ENCODE measurements around the gene LRRC51. TPM values are rescaled to one million over a fixed set of nuclear protein-coding genes. Genes with fewer than 3 reads are reported as not detected.

Gene LRRC51
- total and polyA plus RNA-seq, 2 donors (not counting 1 experiment from before 2014, with no cell fraction given), result 5.0 to 6.9 TPM

- Histone ChIP-seq H4K20me1 (ENCODE audit: control insufficient read depth, extremely low read depth, insufficient read depth, low read length) (no peaks in the 10 kb centered on the region), H3K9ac (ENCODE audit: insufficient read depth, low read length) (no peak overlapping the region), H3K79me2 (ENCODE audit: control insufficient read depth, insufficient read depth, low read length) (no peaks in the 10 kb centered on the region), H3K27me3 (ENCODE audit: control insufficient read depth, insufficient read depth, low read length) (no peaks in the 10 kb centered on the region), H3K4me2 (ENCODE audit: extremely low read depth, insufficient read depth, low read length) (no peak overlapping the region), H3K36me3 (ENCODE audit: control insufficient read depth, insufficient read depth, low read length) (no peaks in the 10 kb centered on the region), H2AFZ (ENCODE audit: low read length) (no peak overlapping the region), H3K4me3 (replicated peaks in 1 of 4; ENCODE audit: control extremely low read depth in 1 of 4, insufficient read depth in 1 of 4, low read depth in 3 of 4, low read length in 4 of 4) (no peak overlapping the region), H3K27ac (ENCODE audit: insufficient read depth, low read length) (no peak overlapping the region), H3K4me1 (ENCODE audit: control insufficient read depth, extremely low read depth, insufficient read depth, low read length) (peaks cover 8% of the 10 kb centered on the region), H3K9me3 (ENCODE audit: control insufficient read depth, insufficient read depth, low read depth, low read length) (no peaks in the 10 kb centered on the region)
- DNase-seq (ENCODE audit: low read depth in 2 of 2), result no peak
- TF ChIP-seq EZH2 (IDR thresholded peaks at IDR 0.05; ENCODE audit: low read length, missing control alignments) (no peak), CTCF (conservative IDR thresholded peaks at IDR 0.05 in 1 of 2, IDR thresholded peaks at IDR 0.05 in 1 of 2; ENCODE audit: low read depth in 1 of 2, low read length in 2 of 2) (no peak)
Observed at GRCh38 chr11:72116019-72116755, 35.5 kb downstream of the LRRC51 start.

- no peak for TF ChIP-seq EZH2 (IDR thresholded peaks at IDR 0.05; ENCODE audit: low read length, missing control alignments)
- TF ChIP-seq CTCF (conservative IDR thresholded peaks at IDR 0.05 in 1 of 2, IDR thresholded peaks at IDR 0.05 in 1 of 2; ENCODE audit: low read depth in 1 of 2, low read length in 2 of 2), result no peak
- Histone ChIP-seq H3K27me3 (ENCODE audit: control insufficient read depth, insufficient read depth, low read length) (no peaks in the 10 kb centered on the region), H3K4me1 (ENCODE audit: control insufficient read depth, extremely low read depth, insufficient read depth, low read length) (no peaks in the 10 kb centered on the region), H3K9me3 (ENCODE audit: control insufficient read depth, insufficient read depth, low read depth, low read length) (no peaks in the 10 kb centered on the region), H2AFZ (ENCODE audit: low read length) (no peak overlapping the region), H3K4me2 (ENCODE audit: extremely low read depth, insufficient read depth, low read length) (no peak overlapping the region), H3K4me3 (replicated peaks in 1 of 4; ENCODE audit: control extremely low read depth in 1 of 4, insufficient read depth in 1 of 4, low read depth in 3 of 4, low read length in 4 of 4) (no peak overlapping the region), H4K20me1 (ENCODE audit: control insufficient read depth, extremely low read depth, insufficient read depth, low read length) (no peaks in the 10 kb centered on the region), H3K27ac (ENCODE audit: insufficient read depth, low read length) (no peak overlapping the region), H3K9ac (ENCODE audit: insufficient read depth, low read length) (no peak overlapping the region), H3K36me3 (ENCODE audit: control insufficient read depth, insufficient read depth, low read length) (no peaks in the 10 kb centered on the region), H3K79me2 (ENCODE audit: control insufficient read depth, insufficient read depth, low read length) (no peaks in the 10 kb centered on the region)
- DNase-seq (ENCODE audit: low read depth in 2 of 2), result no peak
Observed at GRCh38 chr11:72119198-72119597, 38.5 kb downstream of the LRRC51 start.

GRCh38 chr11:72120930-72121329 is 40.3 kb downstream of the LRRC51 start:
- Histone ChIP-seq H3K4me2 (ENCODE audit: extremely low read depth, insufficient read depth, low read length) (no peak overlapping the region), H3K4me1 (ENCODE audit: control insufficient read depth, extremely low read depth, insufficient read depth, low read length) (no peaks in the 10 kb centered on the region), H3K27me3 (ENCODE audit: control insufficient read depth, insufficient read depth, low read length) (no peaks in the 10 kb centered on the region), H3K36me3 (ENCODE audit: control insufficient read depth, insufficient read depth, low read length) (no peaks in the 10 kb centered on the region), H3K4me3 (replicated peaks in 1 of 4; ENCODE audit: control extremely low read depth in 1 of 4, insufficient read depth in 1 of 4, low read depth in 3 of 4, low read length in 4 of 4) (no peak overlapping the region), H3K9ac (ENCODE audit: insufficient read depth, low read length) (no peak overlapping the region), H4K20me1 (ENCODE audit: control insufficient read depth, extremely low read depth, insufficient read depth, low read length) (no peaks in the 10 kb centered on the region), H2AFZ (ENCODE audit: low read length) (no peak overlapping the region), H3K9me3 (ENCODE audit: control insufficient read depth, insufficient read depth, low read depth, low read length) (no peaks in the 10 kb centered on the region), H3K79me2 (ENCODE audit: control insufficient read depth, insufficient read depth, low read length) (no peaks in the 10 kb centered on the region), H3K27ac (ENCODE audit: insufficient read depth, low read length) (no peak overlapping the region)
- DNase-seq (ENCODE audit: low read depth in 2 of 2), result no peak
- TF ChIP-seq CTCF (conservative IDR thresholded peaks at IDR 0.05 in 1 of 2, IDR thresholded peaks at IDR 0.05 in 1 of 2; ENCODE audit: low read depth in 1 of 2, low read length in 2 of 2) (no peak), EZH2 (IDR thresholded peaks at IDR 0.05; ENCODE audit: low read length, missing control alignments) (no peak)
